Measurements from ENCODE around the gene TRERF1.

TRERF1 gene

GRCh38 chr6:42366011-42366705 lies 85.6 kb downstream of the TRERF1 start:
- no peak for DNase-seq

- no peak for DNase-seq
These were observed 86.7 kb downstream of the TRERF1 start for GRCh38 chr6:42365021-42365420.

- no peak for DNase-seq
These were observed 87.5 kb downstream of the TRERF1 start for GRCh38 chr6:42363926-42364849.

- no peak for DNase-seq
These were observed 90.7 kb downstream of the TRERF1 start for GRCh38 chr6:42361036-42361435.

- DNase-seq, result no peak
These were observed 92.7 kb downstream of the TRERF1 start for GRCh38 chr6:42359021-42359420.

- DNase-seq, result no peak
These were observed 96.3 kb downstream of the TRERF1 start for GRCh38 chr6:42355416-42355815.

- DNase-seq, result no peak
These were observed 97.0 kb downstream of the TRERF1 start for GRCh38 chr6:42354702-42355101.

- DNase-seq, result no peak
These were observed 98.7 kb downstream of the TRERF1 start for GRCh38 chr6:42352856-42353564.

GRCh38 chr6:42350911-42351310 lies 100.8 kb downstream of the TRERF1 start:
- no peak for DNase-seq

- no peak for DNase-seq
These were observed 101.8 kb downstream of the TRERF1 start for GRCh38 chr6:42349753-42350511.

GRCh38 chr6:42347456-42347855 lies 104.3 kb downstream of the TRERF1 start:
- no peak for DNase-seq

GRCh38 chr6:42345696-42346416 lies 105.9 kb downstream of the TRERF1 start:
- no peak for DNase-seq

- no peak for DNase-seq
These were observed 107.0 kb downstream of the TRERF1 start for GRCh38 chr6:42344756-42345155.

GRCh38 chr6:42341771-42342553 lies 109.8 kb downstream of the TRERF1 start:
- no peak for DNase-seq

- DNase-seq, result no peak
These were observed 110.5 kb downstream of the TRERF1 start for GRCh38 chr6:42341221-42341620.

GRCh38 chr6:42340511-42340910 lies 111.2 kb downstream of the TRERF1 start:
- no peak for DNase-seq

- no peak for DNase-seq
These were observed 111.7 kb downstream of the TRERF1 start for GRCh38 chr6:42339991-42340401.

GRCh38 chr6:42338744-42339222 lies 112.9 kb downstream of the TRERF1 start:
- DNase-seq, result no peak

GRCh38 chr6:42337985-42338743 lies 113.6 kb downstream of the TRERF1 start:
- DNase-seq, result no peak

GRCh38 chr6:42336431-42336830 lies 115.3 kb downstream of the TRERF1 start:
- no peak for DNase-seq

Data from cortex of kidney (tissue), 1 donor.